ENCODE data around the gene BICC1. TPM values are rescaled to one million over a fixed set of nuclear protein-coding genes. Genes with fewer than 3 reads are reported as not detected.
A peak's percentile ranks its signal among the peaks of the same experiment; 100 is the strongest.

Gene BICC1
- total RNA-seq (2014; rRNA removed; shearing (Covaris generic); ENCODE audit: low replicate concordance): 15.2 and 21.8 TPM in 2 replicates

DNA sequence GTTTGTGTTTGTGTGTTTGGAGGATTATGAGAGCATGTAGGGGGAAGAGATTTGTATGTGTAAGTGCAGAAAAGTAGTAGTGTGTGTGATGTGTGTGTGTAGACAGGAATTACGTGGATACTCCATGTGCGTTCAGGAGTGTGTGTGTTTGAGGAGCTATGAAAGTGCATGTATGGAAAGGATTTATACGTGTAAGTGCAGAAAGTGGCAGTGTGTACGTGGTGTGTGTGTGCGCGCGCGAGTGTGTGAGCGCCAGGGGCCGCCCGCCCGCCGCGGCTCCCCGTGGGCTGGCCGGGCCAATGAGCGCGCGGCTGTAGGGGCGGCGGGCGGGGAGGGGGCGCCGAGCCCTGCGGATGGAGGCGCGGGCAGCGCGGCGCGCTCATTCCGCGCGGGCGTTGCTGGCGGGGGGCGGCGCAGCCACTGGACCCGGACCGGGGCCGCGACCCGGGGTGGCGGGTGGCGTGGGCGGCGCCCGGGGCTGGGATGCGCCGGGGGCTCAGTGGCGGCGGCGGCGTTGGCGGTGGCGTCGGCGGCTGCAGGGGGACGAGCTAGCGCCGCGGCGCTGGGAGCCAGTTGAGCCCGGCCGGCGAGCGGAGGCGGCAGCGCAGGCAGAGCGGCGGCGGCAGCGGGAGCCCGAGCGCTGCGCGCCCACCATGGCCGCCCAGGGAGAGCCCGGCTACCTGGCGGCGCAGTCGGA, at the start of gene BICC1:
TSS of gene BICC1 (plus strand) at position 382 of the 697 bp plus-strand sequence. CDS start at position 654, 272 bp downstream.
- no peaks in the 10 kb centered on the region for H3K36me3 ChIP-seq
- peak within 1 kb of the TSS; percentile 71 for H3K4me3 ChIP-seq
- DNase-seq: peak; percentile 57

GRCh38 chr10:58464956-58465355, 47.7 kb upstream of the BICC1 start:
- Histone ChIP-seq H3K27me3 (no peaks in the 10 kb centered on the region), H3K4me3 (no peak overlapping the region), H3K36me3 (no peaks in the 10 kb centered on the region), H3K9me3 (peaks cover 5% of the 10 kb centered on the region; the same call in 1 of the 2 replicates)
- no peak for DNase-seq

More for the DNA sequence above, at the start of gene BICC1:
- no peaks in the 10 kb centered on the region for H3K27me3 ChIP-seq
- H3K9me3 ChIP-seq: no peaks in the 10 kb centered on the region

DNA sequence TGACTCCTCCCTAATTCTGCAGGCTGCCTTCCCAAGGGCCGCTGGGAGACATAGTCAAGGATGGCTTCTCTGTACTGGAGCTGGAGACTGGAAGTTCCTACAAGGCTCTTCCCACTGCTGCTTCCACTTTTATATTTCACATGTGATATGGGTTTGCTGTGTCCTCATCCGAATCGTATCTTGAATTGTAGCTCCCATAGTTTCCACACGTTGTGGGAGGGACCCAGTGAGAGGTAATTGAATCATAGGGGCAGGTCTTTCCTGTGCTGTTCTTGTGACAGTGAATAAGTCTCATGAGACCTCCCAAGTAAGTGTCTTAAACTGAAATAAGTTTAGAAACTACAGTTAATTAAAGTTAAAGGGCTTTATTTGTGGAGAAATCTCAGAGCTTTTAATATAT, 47.0 kb upstream of the BICC1 start:
- DNase-seq: no peak
- Histone ChIP-seq H3K4me3 (no peak overlapping the region), H3K9me3 (peaks cover 5% of the 10 kb centered on the region; the same call in 1 of the 2 replicates)

DNA sequence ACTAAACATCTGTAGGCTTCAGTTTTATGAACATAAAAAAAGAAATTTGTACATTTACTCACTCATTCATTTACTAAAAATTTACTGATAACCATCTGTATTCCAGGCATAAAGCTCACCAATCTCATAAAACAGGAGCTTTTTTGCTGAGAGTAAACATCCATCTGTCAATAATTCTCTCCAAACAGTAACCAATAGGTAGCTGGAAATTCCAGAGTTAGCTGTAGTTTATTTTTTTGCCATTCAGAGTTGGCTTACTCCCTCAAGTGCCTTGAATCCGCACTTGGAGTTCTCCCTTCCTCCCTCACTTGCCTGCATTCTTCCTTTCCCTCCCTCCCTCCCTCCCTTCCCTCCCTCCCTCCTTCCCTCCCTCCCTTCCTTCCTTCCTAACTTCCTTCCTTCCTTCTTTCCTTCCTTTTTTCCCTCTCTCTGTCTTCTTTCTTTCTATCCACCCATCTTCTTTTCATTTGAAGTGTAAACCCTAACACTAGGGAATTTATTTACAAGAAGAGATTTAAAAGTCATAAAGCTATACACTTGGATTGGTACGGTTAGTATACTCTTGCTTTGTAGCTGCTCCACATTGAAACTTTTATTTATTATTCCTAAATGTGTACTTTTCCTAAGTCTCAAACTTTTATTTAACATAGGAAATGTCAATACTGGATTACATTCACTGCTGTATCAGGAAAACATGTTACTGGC, 44.6 kb upstream of the BICC1 start:
- Histone ChIP-seq H3K27me3 (no peaks in the 10 kb centered on the region), H3K36me3 (no peaks in the 10 kb centered on the region), H3K9me3 (peaks cover under 1% of the 10 kb centered on the region; the same call in 1 of the 2 replicates), H3K4me3 (no peak overlapping the region)
- no peak for DNase-seq

More for the DNA sequence above, 47.0 kb upstream of the BICC1 start:
- H3K27me3 ChIP-seq: no peaks in the 10 kb centered on the region
- no peaks in the 10 kb centered on the region for H3K36me3 ChIP-seq

DNA sequence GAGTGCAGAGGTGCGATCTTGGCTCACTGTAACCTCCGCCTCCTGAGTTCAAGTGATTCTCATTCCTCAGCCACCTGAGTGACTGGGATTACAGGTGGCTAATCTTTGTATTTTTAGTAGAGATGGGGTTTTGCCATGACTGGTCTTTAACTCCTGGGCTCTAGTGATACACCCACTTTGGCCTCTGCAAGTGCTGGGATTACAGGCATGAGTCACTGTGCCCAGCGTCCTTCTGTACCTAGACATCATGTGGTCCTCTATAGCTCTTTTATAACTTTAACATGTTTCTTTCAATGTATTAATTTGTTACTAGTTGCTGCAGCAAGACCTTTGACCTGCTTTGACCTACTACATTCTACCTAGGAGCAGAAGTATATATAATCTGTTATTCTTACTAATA, 38.7 kb upstream of the BICC1 start:
- Histone ChIP-seq H3K36me3 (no peaks in the 10 kb centered on the region), H3K27me3 (no peaks in the 10 kb centered on the region), H3K9me3 (no peaks in the 10 kb centered on the region), H3K4me3 (no peak overlapping the region)
- peak; percentile 69 for DNase-seq

GRCh38 chr10:58475322-58476277, 37.1 kb upstream of the BICC1 start:
- DNase-seq: peak; percentile 9
- no peaks in the 10 kb centered on the region for H3K27me3 ChIP-seq
- H3K4me3 ChIP-seq: peak overlapping the region; percentile 25
- H3K9me3 ChIP-seq: no peaks in the 10 kb centered on the region
- no peaks in the 10 kb centered on the region for H3K36me3 ChIP-seq

- H3K9me3 ChIP-seq: no peaks in the 10 kb centered on the region
- no peaks in the 10 kb centered on the region for H3K36me3 ChIP-seq
- no peak overlapping the region for H3K4me3 ChIP-seq
- DNase-seq: peak; percentile 92
- no peaks in the 10 kb centered on the region for H3K27me3 ChIP-seq
These were observed 35.5 kb upstream of the BICC1 start for GRCh38 chr10:58477122-58477521.

- Histone ChIP-seq H3K27me3 (no peaks in the 10 kb centered on the region), H3K4me3 (no peak overlapping the region), H3K9me3 (no peaks in the 10 kb centered on the region), H3K36me3 (no peaks in the 10 kb centered on the region)
- DNase-seq: peak; percentile 69
These were observed 34.8 kb upstream of the BICC1 start for GRCh38 chr10:58477902-58478301.

- Histone ChIP-seq H3K4me3 (no peak overlapping the region), H3K36me3 (no peaks in the 10 kb centered on the region), H3K27me3 (no peaks in the 10 kb centered on the region), H3K9me3 (no peaks in the 10 kb centered on the region)
- no peak for DNase-seq
These were observed 33.6 kb upstream of the BICC1 start for GRCh38 chr10:58479045-58479444.

- Histone ChIP-seq H3K27me3 (no peaks in the 10 kb centered on the region), H3K4me3 (no peak overlapping the region), H3K36me3 (no peaks in the 10 kb centered on the region), H3K9me3 (no peaks in the 10 kb centered on the region)
- no peak for DNase-seq
These were observed 32.4 kb upstream of the BICC1 start for GRCh38 chr10:58480321-58480720.

GRCh38 chr10:58481569-58482109, 31.0 kb upstream of the BICC1 start:
- H3K4me3 ChIP-seq: no peak overlapping the region
- H3K36me3 ChIP-seq: no peaks in the 10 kb centered on the region
- no peaks in the 10 kb centered on the region for H3K9me3 ChIP-seq
- DNase-seq: no peak
- no peaks in the 10 kb centered on the region for H3K27me3 ChIP-seq

GRCh38 chr10:58486821-58487220, 25.9 kb upstream of the BICC1 start:
- H3K27me3 ChIP-seq: no peaks in the 10 kb centered on the region

GRCh38 chr10:58488921-58489320, 23.8 kb upstream of the BICC1 start:
- DNase-seq: peak; percentile 59
- Histone ChIP-seq H3K27me3 (no peaks in the 10 kb centered on the region), H3K4me3 (no peak overlapping the region), H3K36me3 (no peaks in the 10 kb centered on the region), H3K9me3 (peaks cover 2% of the 10 kb centered on the region; the same call in 1 of the 2 replicates)

More at GRCh38 chr10:58486821-58487220, 25.9 kb upstream of the BICC1 start:
- H3K9me3 ChIP-seq: peaks cover 2% of the 10 kb centered on the region; the same call in 1 of the 2 replicates
- no peaks in the 10 kb centered on the region for H3K36me3 ChIP-seq
- H3K4me3 ChIP-seq: no peak overlapping the region
- peak; percentile 11 for DNase-seq

- Histone ChIP-seq H3K4me3 (no peak overlapping the region), H3K9me3 (no peaks in the 10 kb centered on the region), H3K36me3 (no peaks in the 10 kb centered on the region), H3K27me3 (no peaks in the 10 kb centered on the region)
- DNase-seq: no peak
These were observed 9.7 kb upstream of the BICC1 start for GRCh38 chr10:58502956-58503355.

- no peak for DNase-seq
- no peak overlapping the region for H3K4me3 ChIP-seq
- no peaks in the 10 kb centered on the region for H3K36me3 ChIP-seq
These were observed 4.4 kb upstream of the BICC1 start for GRCh38 chr10:58508316-58508715.

GRCh38 chr10:58511765-58512490, 744 bp upstream of the BICC1 start:
- Histone ChIP-seq H3K36me3 (no peaks in the 10 kb centered on the region), H3K4me3 (peak overlapping the region; percentile 50), H3K27me3 (no peaks in the 10 kb centered on the region), H3K9me3 (no peaks in the 10 kb centered on the region)
- DNase-seq: peak; percentile 20

More at GRCh38 chr10:58508316-58508715, 4.4 kb upstream of the BICC1 start:
- H3K27me3 ChIP-seq: no peaks in the 10 kb centered on the region
- H3K9me3 ChIP-seq: no peaks in the 10 kb centered on the region

All from MG63 (cell line).